NCI-H1105 (cell line): ENCODE measurements around the gene FBRS.

Experiments used
- DNase-seq: peaks from one replicate; lab custom pipeline; 2025; lab: John Stamatoyannopoulos, UW

FBRS gene

DNA sequence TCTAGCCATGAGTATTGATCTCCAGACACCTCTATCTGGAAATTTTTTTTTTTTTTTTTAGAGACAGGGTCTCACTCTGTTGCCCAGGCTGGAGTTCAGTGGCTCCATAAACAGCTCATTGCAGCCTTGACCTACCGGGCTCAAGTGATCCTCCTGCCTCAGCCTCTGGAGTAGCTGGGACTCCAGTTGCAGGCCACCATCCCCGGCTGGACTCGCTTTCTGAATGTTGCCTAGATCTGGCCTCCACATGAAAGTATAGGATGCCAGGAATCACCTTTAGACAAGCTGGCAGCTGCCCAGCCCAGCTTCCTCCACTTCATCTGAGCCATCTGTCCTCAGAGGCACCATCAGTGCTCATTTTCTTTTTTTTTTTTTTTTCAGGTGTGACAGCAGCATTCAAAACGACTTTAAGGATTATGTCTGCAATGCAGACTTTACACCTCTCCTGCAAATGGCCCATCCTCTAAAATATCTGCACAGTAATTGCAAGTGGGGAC, 13.8 kb upstream of the FBRS start:
- no peak for DNase-seq

DNA sequence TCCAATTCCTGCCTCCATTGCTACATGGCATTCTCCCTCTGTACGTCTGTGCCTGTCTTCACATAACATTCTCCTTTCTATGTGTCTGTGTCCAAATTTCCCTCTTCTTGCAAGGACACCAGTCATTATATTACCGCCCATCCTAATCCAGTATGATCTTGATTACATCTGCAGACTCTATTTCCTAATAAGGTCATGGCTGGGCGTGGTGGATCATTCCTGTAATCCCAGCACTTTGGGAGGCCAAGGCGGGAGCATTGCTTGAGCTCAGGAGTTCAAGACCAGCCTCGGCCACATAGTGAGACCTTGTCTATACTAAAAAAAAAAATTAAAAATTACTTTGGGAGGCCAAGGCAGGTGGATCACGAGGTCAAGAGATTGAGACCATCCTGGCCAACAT, 12.5 kb upstream of the FBRS start:
- DNase-seq, result no peak

DNA sequence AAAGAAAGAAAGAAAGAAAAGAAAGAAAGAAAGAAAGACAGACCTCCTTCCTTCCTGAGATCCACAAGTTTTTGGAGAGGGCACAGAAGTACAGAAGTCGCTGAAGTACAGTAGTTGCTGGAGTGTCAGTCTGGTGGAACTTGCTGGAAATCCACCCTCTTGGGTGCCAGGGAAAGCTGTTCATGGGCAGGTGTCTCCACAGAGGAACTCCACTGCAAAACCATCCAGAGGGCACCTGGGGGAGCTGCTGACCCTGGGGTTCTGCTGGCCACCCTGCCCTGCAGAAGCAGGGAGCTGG, 11.0 kb upstream of the FBRS start:
- DNase-seq, result no peak

DNA sequence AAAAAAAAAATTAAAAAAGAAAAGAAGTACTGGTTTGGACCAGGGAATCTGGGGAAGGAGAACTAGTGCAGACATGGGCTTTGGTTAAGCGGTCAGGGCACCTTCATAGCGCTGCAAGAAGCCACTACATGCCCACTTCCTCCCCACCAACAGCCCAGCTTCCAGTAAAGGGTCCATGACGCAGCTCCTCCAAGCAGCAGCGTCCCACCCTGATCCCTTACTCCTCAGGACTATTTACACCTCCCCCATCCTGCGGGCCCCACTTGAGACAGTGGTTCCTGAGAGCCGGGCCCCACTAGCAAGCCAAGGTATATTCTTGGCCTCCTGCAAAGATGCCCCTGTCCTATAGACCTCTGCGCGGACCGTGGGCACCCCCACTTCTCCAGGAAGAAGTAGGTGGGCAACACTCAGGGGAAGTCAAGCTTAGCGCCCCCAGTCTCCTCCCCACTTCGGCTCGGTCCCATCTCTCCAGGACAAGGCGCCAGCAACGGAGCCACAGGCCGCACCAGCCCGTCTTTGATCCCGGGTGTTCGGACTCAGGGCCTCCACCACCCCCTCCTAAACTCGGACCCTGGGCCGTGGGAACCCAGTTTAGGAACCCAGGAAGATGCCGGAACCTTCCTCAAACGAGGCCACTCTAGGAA, 8.4 kb upstream of the FBRS start:
- DNase-seq, result no peak

DNA sequence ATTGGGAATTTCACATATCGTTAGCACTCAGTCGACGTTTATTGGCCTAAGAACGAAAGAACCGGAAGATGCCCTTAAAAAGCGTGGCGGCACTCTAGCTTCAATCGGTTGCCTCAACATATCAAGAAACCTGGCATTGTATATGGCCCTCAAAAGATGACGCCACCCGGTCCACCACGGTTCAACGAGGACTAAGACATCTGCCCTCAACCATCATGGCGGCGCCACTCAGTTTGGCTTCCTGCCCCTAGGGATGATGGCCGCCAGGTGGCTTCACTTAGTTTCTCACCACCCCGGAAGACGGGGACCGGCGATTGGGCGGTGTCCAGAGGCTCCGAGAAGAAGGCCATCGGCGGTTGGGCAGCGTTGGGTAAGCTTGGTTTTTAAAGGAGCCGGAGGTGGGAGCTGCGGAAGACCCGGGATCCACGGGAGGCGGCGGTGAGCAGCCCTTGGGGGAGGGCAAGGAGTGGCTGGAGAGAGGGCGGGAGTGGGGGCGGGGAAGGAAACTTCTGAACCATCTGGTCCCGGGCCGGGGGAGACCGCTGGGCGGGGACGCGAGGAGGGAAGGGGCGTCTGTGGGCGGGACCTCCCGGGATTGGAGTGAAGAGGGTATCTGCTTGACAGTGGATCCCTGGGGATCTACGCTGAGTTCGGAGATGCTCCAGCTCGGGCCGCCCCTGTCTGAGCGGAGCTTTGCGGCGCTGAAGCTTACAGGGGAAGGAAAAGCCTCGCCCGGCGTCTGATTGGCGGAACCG, 7.7 kb upstream of the FBRS start, which contains the start of gene PRR14:
Gene PRR14, plus strand, starts transcription at position 592 of the 755 bp plus-strand sequence. CDS start 686 bp downstream, outside the sequence.
- DNase-seq, result peak; percentile 99

DNA sequence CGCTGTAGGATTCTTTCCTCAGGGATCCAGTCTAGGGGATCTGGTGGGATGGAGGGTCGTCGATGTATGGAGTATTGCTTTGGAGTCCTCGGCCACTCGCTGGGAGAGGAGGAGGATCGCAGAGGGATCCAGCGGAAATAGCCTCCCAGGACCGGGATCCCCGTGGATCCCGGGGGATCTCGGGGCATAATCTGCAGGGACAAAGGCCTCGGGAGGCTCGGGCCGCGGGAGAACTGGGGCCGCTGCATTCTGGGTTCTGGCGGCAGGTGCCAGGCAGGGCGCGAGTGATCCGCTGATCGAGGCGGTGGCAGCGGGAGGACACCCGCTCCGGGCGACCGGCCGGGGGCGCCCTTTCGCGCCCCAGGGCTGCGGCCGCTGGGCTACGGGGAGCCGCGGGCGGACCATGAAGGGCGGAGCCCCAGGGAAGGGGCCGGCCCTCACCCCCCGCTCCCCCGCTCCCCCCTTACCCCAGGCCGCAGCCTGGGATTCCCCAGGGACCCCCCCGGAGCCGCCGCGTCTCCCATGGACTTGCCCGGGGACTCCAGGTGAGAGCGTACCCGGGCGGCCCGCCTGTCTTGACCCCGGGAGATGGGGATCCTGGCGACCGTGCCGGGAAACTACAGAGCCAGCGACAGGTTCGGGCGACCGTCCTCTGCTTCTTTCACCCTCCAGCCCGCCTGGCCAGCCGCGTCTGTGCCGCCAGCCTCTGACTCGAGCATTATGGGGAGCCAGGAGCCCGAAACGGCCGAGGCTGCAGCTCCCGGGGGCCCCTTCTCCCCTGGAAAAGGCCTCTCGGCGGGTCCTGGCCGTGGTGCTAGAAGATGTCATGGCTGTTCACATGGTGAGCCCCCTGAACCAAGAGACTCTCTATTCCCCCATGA, 6.9 kb upstream of the FBRS start:
- DNase-seq, result peak; percentile 42

DNA sequence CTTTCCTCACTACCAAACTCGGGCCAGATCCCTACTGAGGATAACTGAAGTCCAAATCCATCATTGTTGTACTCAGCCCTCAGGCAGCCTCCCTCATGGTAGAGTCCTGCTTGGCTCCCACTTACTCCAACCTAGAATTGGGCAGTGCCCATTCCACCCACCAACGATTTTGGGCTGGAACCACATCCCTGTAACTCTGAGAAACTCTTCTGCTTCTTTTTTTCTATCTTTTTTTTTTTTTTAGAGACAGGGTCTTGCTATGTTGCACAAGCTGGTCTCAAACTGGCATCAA, 6.3 kb upstream of the FBRS start:
- no peak for DNase-seq

DNA sequence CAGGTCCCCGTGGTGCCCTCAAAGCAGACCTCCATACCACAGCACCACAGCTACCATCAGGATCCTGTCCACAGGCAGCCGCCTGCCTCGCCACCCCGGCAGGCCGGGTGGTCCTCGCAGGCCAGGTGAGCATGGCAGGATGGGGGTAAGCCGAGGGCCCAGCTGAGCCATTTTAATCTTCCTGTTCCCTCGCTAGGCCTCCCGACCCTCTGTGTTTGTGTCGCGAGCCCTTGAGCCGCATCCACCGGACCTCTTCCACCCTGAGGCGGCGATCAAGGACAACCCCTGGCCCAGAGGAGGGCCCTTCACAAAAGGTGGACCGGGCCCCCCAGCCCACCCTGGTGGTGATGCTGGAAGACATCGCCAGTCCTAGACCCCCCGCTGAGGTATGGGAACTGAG, 5.5 kb upstream of the FBRS start:
- no peak for DNase-seq

DNA sequence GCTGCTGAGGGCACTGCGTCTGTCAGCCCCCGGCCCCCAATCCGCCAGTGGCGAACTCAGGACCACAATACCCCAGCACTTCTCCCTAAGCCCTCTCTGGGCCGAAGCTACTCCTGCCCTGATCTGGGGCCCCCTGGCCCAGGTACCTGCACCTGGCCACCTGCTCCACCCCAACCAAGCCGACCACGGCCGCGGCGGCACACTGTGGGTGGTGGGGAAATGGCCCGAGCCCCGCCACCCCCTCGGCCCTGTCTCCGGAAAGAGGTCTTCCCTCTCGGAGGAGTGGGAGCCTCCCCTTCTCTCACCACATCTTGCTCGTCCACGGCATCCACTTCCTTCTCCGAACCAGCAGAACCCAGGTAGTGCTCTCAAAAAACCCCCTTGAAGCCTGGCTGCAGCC, 3.4 kb upstream of the FBRS start:
- DNase-seq, result no peak

DNA sequence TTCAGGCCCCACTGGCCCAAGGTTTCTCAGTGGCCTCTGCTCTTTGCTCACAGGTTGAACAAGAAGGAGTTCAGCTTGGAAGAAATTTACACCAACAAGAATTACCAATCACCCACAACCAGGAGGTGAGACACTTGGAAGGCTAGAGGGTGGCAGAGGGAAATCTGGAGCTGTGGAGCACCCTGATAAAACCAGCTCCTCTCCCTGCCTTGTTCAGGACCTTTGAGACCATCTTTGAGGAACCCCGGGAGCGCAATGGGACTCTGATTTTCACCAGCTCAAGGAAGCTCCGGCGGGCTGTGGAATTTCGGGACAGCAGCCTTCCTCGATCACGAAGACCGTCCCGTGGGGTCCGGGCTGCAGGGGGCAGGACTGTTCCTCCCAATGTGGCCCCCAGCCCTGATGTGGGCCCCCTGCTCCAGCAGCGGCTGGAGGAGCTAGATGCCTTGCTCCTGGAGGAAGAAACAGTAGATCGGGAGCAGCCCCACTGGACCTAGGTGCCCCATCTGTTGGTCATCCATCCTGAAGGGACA, 2.4 kb upstream of the FBRS start:
- no peak for DNase-seq

DNA sequence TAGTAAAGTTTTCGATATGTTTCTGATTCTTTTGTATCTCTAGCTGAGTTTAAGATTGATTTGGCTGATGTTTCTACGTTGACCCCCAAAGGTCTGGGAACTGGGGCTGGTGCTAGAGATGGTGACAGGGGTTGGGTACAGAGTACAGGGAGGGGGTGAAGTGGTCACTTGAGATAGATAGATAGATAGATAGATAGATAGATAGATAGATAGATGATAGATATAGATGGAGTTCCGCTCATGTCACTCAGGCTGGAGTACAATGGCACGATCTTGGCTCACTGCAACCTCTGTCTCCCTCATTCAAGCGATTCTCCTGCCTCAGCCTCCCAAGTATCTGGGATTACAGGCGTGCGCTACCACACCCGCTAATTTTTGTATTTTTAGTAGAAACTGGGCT, 1.8 kb upstream of the FBRS start:
- no peak for DNase-seq

DNA sequence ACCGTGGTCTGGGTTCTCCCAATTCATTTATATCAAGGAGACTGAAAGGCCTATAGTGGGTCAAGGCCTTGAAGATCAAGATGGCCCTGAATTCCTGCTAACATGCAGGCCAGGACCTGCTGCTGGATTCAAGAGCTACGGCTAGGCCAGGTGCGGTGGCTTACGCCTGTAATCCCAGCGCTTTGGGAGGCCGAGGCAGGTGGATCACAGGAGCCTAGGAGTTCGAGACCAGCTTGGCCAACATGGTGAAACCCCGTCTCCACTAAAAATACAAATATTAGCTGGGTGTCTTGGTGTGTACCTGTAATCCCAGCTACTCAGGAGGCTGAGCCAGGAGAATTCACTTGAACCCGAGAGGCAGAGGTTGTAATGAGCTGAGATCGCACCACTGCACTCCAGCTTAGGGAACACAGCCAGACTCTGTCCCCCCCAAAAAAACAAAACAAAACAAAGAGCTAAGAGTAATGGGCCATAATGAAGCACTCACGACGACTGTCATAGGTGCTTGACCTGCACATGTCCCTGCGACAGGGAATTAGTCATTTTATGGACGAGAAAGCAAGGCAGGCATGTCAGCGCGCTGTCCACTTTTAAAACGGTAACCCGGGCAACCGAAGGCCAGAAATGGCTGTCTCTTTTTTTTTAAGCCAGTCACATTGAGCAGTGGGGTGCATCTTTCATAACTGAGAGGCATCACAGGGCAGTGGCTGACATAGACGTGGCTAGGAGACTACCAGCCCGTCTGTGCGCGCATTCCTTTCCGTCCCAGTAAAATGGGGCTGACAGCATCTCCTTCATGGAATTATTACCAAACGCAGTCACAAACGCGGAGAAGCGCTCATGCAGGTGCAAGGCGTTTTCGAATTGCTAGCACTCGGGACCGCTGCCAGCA, 1.0 kb upstream of the FBRS start:
- DNase-seq, result peak; percentile 58

DNA sequence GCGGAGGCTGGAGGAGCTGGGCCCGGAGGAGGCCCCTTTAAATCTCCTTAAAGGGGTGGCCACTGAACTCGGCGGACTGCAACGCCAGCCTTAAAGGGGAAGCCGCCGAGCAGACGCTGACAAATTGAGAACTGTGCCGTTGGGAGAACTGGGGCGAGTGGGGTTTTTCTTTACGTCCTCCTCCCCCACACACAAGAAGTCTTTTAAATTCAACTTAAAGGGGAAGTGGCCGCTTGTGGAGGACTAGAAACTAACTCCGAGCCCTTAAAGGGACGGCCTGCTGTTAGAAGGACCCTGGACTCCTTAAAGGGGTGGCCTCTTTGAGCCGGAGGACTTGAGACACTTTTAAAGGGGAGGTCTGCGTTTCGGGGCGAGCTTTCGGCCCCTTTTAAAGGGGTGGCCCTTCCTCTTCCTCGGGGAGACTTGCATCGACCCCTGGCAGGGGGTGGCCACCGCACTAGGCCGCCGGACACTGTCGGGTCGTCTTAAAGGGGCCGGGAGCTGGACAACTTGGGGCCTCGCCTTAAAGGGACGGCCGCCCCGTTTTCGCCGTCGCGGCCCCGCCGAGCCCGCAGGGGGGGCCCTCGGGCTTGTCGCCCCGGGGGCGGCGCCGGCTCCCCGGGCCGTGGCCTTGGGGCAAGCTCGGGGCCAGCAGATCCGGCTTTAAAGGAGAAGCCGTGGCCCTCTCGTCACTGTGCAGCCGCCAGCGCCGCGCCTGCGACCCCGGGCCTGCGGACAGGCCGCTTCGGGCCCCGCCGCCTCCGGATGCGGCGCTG, 688 bp downstream of the FBRS start:
- DNase-seq, result peak; percentile 95

DNA sequence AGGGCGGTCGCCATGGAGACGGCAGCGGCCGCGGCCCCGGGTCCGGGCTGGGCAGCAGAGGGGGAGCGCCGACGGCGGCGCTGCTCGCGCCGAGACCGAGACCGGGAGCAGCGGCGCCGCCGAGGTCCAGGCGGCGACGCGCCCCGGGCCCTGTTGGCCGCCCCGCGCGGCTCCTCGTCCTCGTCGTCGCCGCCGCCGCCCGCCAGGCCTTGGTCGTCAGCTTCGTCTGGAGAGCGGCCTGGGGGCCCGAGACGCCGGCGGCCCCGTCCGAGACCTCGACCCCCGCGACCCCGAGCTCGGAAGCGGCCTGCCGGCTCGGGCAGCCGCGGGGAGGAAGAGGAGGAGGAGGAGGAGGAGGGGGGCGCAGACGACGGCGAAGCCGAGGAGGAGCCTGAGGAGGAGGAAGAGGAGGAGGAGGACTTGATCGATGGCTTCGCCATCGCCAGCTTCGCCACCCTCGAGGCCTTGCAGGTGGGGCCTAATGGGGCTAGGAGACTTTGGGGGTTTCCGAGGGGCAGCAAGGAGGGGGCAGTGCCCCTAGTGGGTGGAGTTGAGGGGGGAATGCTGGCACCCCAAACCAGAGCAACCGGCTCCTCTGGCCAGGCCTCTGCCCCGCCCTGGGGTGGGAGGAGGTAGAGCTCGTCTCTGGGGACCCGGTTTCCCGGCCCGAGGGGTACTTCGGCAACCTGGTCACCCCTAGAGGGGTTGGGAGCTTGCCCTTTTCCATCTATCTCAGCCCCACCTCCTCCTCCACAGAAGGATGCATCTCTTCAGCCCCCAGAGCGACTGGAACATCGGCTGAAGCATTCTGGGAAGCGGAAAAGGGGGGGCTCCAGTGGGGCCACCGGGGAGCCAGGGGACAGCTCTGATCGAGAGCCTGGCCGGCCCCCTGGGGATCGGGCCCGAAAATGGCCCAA, 1.5 kb downstream of the FBRS start:
- DNase-seq, result no peak

DNA sequence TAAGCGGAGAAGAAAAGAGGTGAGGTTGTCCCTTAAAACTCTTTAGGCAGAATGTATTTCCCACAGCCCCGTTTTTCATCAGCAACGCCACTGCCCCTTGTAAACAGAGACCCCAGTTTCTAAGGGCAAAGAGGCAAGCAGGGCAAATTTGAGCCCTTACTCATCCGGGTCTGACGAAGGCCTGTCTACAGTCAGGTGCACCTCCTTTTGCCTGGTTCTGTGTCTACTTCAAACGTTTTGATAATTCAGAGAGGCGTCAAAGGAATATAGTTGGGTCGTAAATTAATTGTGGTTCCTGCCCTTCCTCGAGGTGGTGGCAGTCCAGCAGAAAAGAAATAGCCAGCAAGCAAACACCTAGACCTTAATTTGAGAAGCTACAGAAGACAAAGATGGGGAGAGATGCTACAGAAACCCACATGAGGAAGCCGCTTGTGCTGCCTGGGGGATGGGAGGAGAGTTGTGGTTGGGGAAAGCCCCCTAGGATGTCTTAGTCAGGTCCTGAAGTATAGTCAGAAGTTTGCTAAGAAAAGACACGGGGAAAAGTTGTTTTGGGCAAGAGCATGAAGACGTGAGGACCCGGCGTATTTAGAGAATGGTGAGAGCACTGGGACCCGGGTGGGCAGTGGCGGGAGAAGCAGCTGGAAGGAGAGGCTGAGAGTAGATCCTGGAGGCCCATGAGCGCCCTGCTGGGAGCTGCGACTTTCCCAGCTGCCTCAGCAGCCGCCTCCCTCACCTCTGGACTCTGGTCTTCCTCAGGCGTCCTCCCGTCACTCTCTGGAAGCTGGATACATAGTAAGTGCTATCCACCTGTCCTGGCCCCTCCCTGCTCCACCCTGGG, 2.4 kb downstream of the FBRS start:
- no peak for DNase-seq

DNA sequence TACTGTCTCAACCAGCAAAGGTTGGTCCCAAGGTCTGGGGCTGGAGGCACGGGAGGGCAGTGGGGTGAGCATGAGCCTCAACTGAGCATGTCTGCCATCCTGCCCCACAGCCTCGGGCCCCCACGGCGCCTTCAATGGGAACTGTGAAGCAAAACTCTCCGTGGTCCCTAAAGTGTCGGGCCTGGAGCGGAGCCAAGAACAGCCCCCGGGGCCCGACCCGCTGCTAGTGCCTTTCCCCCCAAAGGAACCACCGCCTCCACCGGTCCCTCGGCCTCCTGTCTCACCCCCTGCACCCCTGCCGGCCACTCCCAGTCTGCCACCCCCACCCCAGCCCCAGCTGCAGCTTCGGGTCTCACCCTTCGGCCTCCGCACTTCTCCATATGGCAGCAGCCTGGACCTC, 4.2 kb downstream of the FBRS start:
- DNase-seq, result no peak

DNA sequence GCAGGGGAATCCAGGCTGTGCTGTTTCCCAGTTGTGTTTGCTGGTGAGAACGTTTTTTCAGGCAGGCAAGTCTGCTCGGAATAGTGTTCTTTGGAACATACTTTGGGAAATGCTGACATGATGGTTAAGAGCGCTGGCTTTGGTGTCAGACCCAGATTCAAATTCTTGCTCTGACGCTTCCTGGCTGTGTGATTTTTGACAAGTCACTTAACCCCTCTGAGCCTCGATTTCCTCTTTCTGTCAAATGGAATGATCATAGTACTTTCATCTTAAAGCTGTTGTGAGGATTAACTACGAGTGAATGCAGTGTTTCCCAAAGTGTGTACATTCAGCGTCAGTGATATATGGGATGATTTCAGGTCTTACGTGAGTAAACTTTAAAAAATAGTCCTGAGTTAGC, 4.8 kb downstream of the FBRS start:
- no peak for DNase-seq

DNA sequence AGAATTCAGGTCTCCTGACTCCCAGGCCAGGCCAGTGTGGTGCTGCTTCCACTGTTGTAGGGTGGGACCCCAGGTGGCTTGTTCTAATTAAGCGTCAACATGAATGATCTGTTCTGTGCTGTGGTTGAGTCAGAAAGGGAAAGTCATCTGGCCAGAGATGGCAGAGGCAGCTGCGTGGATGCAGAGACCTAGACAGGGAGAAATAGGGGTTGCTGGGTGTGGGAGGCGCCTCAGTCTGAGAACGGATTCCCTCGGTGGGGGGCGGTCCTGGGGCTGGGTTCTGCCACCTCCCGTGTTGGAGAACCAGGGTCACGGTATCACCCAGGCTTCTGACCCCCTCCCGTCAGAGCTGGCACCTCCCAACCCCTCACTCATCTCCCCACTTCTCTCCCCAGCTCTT, 5.6 kb downstream of the FBRS start:
- DNase-seq, result no peak

DNA sequence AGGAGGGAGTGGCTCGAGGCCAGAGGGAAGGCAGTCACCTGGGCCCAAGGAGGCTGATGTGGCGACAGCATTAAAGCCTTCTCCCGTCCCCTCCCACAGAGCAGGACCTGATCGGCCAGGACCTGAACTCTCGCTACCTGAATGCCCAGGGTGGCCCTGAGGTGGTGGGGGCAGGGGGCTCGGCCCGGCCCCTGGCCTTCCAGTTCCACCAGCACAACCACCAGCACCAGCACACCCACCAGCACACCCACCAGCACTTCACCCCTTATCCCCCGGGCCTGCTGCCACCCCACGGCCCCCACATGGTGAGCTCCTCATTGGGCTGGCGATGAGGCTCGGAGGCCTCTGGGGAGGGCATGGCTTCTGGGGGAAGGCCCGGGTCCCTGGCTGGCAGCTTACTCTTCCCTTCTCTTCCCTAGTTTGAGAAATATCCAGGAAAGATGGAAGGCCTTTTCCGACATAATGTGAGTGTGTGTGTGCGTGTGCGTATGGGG, 6.4 kb downstream of the FBRS start:
- no peak for DNase-seq
